GM06990 (cell line): ENCODE measurements around the gene CRNN.

Source experiments
- DNase-seq: peaks from one replicate; pipeline ENCODE4 v3.0.0-alpha.2; 2011; ENCODE audit not compliant: insufficient read length; ENCODE audit errors: extremely low read depth
- H3K27me3 ChIP-seq: replicated peaks from 2 replicates; pipeline ENCODE4 v1.6.0; 2011; ENCODE audit warnings: low read length; ENCODE audit not compliant: control insufficient read depth, insufficient read depth
- H3K36me3 ChIP-seq: 2 replicates; pipeline ENCODE4 v1.5.1; 2011; ENCODE audit warnings: low read length; ENCODE audit not compliant: control insufficient read depth, insufficient read depth
- H3K4me3 ChIP-seq: replicated peaks from 2 replicates; pipeline ENCODE4 v1.5.1; 2011; ENCODE audit warnings: low read depth, mild to moderate bottlenecking, control low read depth, low read length
- CTCF ChIP-seq: IDR thresholded peaks from 2 replicates; pipeline ENCODE4 v1.5.1; 2011; ENCODE audit warnings: low read length, control low read depth, mild to moderate bottlenecking, inconsistent platforms; ENCODE audit not compliant: insufficient read depth, poor library complexity, severe bottlenecking

Gene CRNN

GRCh38 chr1:152413909-152414308 lies at the start of gene CRNN:
Gene CRNN, minus strand, starts transcription at chr1:152414263. Its CDS starts 2,030 bp downstream, at chr1:152412233.
- H3K27me3 ChIP-seq: peaks cover 5% of the 10 kb centered on the region
- H3K36me3 ChIP-seq: no peaks in the 10 kb centered on the region
- TF ChIP-seq CTCF: no peak
- no peak within 1 kb of the TSS for H3K4me3 ChIP-seq
- no peak for DNase-seq

- H3K4me3 ChIP-seq: no peak overlapping the region
- no peak for TF ChIP-seq CTCF
- H3K36me3 ChIP-seq: no peaks in the 10 kb centered on the region
- H3K27me3 ChIP-seq: no peaks in the 10 kb centered on the region
- no peak for DNase-seq
Observed at GRCh38 chr1:152462636-152463035, 48.6 kb upstream of the CRNN start.

GRCh38 chr1:152461544-152461943 lies 47.5 kb upstream of the CRNN start:
- DNase-seq: no peak
- TF ChIP-seq CTCF: peak; percentile 47
- no peak overlapping the region for H3K4me3 ChIP-seq
- H3K36me3 ChIP-seq: no peaks in the 10 kb centered on the region
- no peaks in the 10 kb centered on the region for H3K27me3 ChIP-seq

GRCh38 chr1:152460529-152460899 lies 46.5 kb upstream of the CRNN start:
- no peaks in the 10 kb centered on the region for H3K36me3 ChIP-seq
- no peak for TF ChIP-seq CTCF
- no peak for DNase-seq
- peak overlapping the region; percentile 35 for H3K4me3 ChIP-seq
- no peaks in the 10 kb centered on the region for H3K27me3 ChIP-seq

GRCh38 chr1:152459596-152460528 lies 45.8 kb upstream of the CRNN start:
- Histone ChIP-seq H3K27me3 (no peaks in the 10 kb centered on the region), H3K4me3 (peak overlapping the region; percentile 35), H3K36me3 (no peaks in the 10 kb centered on the region)
- peak; percentile 89 for TF ChIP-seq CTCF
- peak; percentile 74 for DNase-seq
